Body of pancreas (tissue), 4 donors: ENCODE measurements around the gene GRIK2.

Experiments
- POLR2A ChIP-seq, 3 donors: fragments of 450-650 bp; IDR thresholded peaks; one replicate each; pipeline ENCODE4 v1.6.1; 2016; ENCODE audit warnings: antibody characterized with exemption in 3 of 3, mild to moderate bottlenecking in 2 of 3
- TF ChIP-seq, protein P1 (sequence below), 7 experiments: fragments of 450-650 bp in 4 of 7; fragments of 200-600 bp in 3 of 7; sonication (generic) in 3 of 7; IDR thresholded peaks; one replicate each; pipeline ENCODE4 v1.5.1; 2016 to 2019; ENCODE audit warnings: antibody characterized with exemption in 7 of 7

DNA sequence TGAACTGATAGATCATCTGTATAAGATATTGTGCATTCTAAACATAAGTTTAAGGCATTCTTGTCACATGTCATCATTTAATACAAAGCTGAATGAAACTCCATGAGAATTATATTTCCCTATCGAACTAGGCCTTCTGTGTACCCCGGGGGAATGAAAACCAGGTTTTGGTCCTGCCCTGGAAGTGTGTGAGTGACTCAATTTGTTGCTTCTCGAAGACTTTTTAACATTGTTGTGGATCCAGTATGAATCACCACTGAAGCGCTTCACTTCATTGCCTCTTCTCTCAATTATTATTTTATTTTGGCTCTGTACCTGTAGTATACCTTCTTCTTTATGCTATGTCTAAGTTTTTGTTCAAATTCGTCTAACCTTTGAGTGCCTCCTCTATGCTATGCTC is 150.8 kb downstream of the GRIK2 start:
- TF ChIP-seq, protein P1, sequence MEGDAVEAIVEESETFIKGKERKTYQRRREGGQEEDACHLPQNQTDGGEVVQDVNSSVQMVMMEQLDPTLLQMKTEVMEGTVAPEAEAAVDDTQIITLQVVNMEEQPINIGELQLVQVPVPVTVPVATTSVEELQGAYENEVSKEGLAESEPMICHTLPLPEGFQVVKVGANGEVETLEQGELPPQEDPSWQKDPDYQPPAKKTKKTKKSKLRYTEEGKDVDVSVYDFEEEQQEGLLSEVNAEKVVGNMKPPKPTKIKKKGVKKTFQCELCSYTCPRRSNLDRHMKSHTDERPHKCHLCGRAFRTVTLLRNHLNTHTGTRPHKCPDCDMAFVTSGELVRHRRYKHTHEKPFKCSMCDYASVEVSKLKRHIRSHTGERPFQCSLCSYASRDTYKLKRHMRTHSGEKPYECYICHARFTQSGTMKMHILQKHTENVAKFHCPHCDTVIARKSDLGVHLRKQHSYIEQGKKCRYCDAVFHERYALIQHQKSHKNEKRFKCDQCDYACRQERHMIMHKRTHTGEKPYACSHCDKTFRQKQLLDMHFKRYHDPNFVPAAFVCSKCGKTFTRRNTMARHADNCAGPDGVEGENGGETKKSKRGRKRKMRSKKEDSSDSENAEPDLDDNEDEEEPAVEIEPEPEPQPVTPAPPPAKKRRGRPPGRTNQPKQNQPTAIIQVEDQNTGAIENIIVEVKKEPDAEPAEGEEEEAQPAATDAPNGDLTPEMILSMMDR (IDR thresholded peaks at IDR 0.05) = no peak
- no peak for TF ChIP-seq POLR2A (IDR thresholded peaks at IDR 0.05)
